Activated CD4-positive, alpha-beta memory T cell treated with anti-CD3 and anti-CD28 coated beads for 36 hours (primary cell): ENCODE data around the gene MAST1. TPM values are rescaled to one million over a fixed set of nuclear protein-coding genes. Genes with fewer than 3 reads are reported as not detected.

Experiments
- CTCF ChIA-PET: fragments of 350-600 bp; sonication (Branson Sonifier 250); formaldehyde crosslinking; loops from one replicate; lab custom pipeline; 2021; ENCODE audit warnings: antibody characterized with exemption, inconsistent platforms; lab: Charles Lee
- POLR2A ChIA-PET: fragments of 350-600 bp; sonication (Branson Sonifier 250); formaldehyde crosslinking; loops from one replicate; lab custom pipeline; 2021; ENCODE audit warnings: antibody characterized with exemption; lab: Charles Lee
- DNase-seq: peaks from one replicate; pipeline ENCODE4 v3.0.0-alpha.2; 2020
- H3K27ac Mint-ChIP-seq: one replicate; pipeline ENCODE4 v1.8.0; 2021; ENCODE audit warnings: mixed read lengths
- H3K27me3 Mint-ChIP-seq: one replicate; pipeline ENCODE4 v1.8.0; 2021; ENCODE audit warnings: mixed read lengths
- H3K36me3 Mint-ChIP-seq: one replicate; pipeline ENCODE4 v1.8.0; 2021; ENCODE audit warnings: mixed read lengths
- H3K4me1 Mint-ChIP-seq: one replicate; pipeline ENCODE4 v1.8.0; 2021; ENCODE audit warnings: low read depth, mixed read lengths
- H3K4me3 Mint-ChIP-seq: one replicate; pipeline ENCODE4 v1.8.0; 2021; ENCODE audit warnings: mild to moderate bottlenecking, mixed read lengths
- H3K9me3 Mint-ChIP-seq: one replicate; pipeline ENCODE4 v1.8.0; 2021; ENCODE audit warnings: mixed read lengths
- intact Hi-C: fragments of 100-400 bp; cut with micrococcal nuclease; formaldehyde crosslinking; loops from one replicate; pipeline ENCODE4 v1.15.1; 2023
- total RNA-seq, 2 experiments: library from RNA; stranded (reverse); gene quantifications; one replicate each; pipeline ENCODE4 v1.2.3, GENCODE V29; 2021

MAST1 gene
- total RNA-seq, 2 experiments from 2014 or later = 1.7 to 2.3 TPM

- POLR2A ChIA-PET = interaction anchor here (1.0 kb wide), 1 partner anchor 40 kb away, joined by 5 read pairs; no protein-coding TSS in a partner anchor
- H3K36me3 Mint-ChIP-seq = no peaks in the 10 kb centered on the region
- intact Hi-C loops = no loop called here
- CTCF ChIA-PET = no interaction called here
- peaks cover 18% of the 10 kb centered on the region for H3K4me1 Mint-ChIP-seq
- no peak overlapping the region for H3K27ac Mint-ChIP-seq
- no peak for DNase-seq
- peak overlapping the region; percentile 1 for H3K4me3 Mint-ChIP-seq
- peaks cover 73% of the 10 kb centered on the region for H3K27me3 Mint-ChIP-seq
- H3K9me3 Mint-ChIP-seq = no peaks in the 10 kb centered on the region
Observed at GRCh38 chr19:12833418-12833737, 4.9 kb upstream of the MAST1 start.

GRCh38 chr19:12833738-12834565 lies 4.4 kb upstream of the MAST1 start:
- intact Hi-C loops = no loop called here
- POLR2A ChIA-PET = interaction anchor here (1.0 kb wide), 1 partner anchor 39 kb away, joined by 5 read pairs; no protein-coding TSS in a partner anchor
- no peak overlapping the region for H3K27ac Mint-ChIP-seq
- CTCF ChIA-PET = interaction anchor here (1.0 to 1.5 kb wide), 3 partner anchors 10 to 72 kb away, joined by 3 to 6 read pairs (median 3); no protein-coding TSS in a partner anchor
- peak overlapping the region; percentile 42 for H3K4me3 Mint-ChIP-seq
- peaks cover 68% of the 10 kb centered on the region for H3K27me3 Mint-ChIP-seq
- no peaks in the 10 kb centered on the region for H3K36me3 Mint-ChIP-seq
- H3K4me1 Mint-ChIP-seq = peaks cover 19% of the 10 kb centered on the region
- DNase-seq = peak; percentile 53
- no peaks in the 10 kb centered on the region for H3K9me3 Mint-ChIP-seq

GRCh38 chr19:12834566-12834943 lies 3.8 kb upstream of the MAST1 start, which contains the start of gene RTBDN:
TSS of gene RTBDN (minus strand) at chr19:12834579. CDS start at chr19:12829979, 4,600 bp downstream.
- Mint-ChIP-seq H3K4me3 (peak within 1 kb of the TSS; percentile 42), H3K9me3 (no peaks in the 10 kb centered on the region), H3K27ac (no peak within 1 kb of the TSS), H3K36me3 (no peaks in the 10 kb centered on the region), H3K4me1 (peaks cover 25% of the 10 kb centered on the region), H3K27me3 (peaks cover 71% of the 10 kb centered on the region)
- CTCF ChIA-PET = interaction anchor here (0.9 to 1.5 kb wide), 4 partner anchors 10 to 72 kb away, joined by 3 to 6 read pairs (median 4); partner anchors contain the start of gene RNASEH2A
- intact Hi-C loops = no loop called here
- POLR2A ChIA-PET = interaction anchor here (1.0 kb wide), 1 partner anchor 39 kb away, joined by 5 read pairs; no protein-coding TSS in a partner anchor
- DNase-seq = no peak

GRCh38 chr19:12834976-12835757 lies 3.1 kb upstream of the MAST1 start:
- peaks cover 70% of the 10 kb centered on the region for H3K27me3 Mint-ChIP-seq
- H3K9me3 Mint-ChIP-seq = no peaks in the 10 kb centered on the region
- H3K4me3 Mint-ChIP-seq = no peak overlapping the region
- intact Hi-C loops = loop anchor here (5.0 kb wide), 2 partner anchors 33 to 58 kb away; partner anchors contain the start of genes HOOK2, PRDX2 and THSD8
- no peaks in the 10 kb centered on the region for H3K36me3 Mint-ChIP-seq
- POLR2A ChIA-PET = no interaction called here
- peaks cover 27% of the 10 kb centered on the region for H3K4me1 Mint-ChIP-seq
- peak; percentile 36 for DNase-seq
- CTCF ChIA-PET = interaction anchor here (0.5 to 1.5 kb wide), 6 partner anchors 11 to 73 kb away, joined by 3 to 6 read pairs (median 4); partner anchors contain the start of gene RNASEH2A
- H3K27ac Mint-ChIP-seq = no peak overlapping the region

- H3K36me3 Mint-ChIP-seq = no peaks in the 10 kb centered on the region
- intact Hi-C loops = loop anchor here (5.0 kb wide), 2 partner anchors 34 to 59 kb away; partner anchors contain the start of genes HOOK2, PRDX2 and THSD8
- peaks cover 40% of the 10 kb centered on the region for H3K4me1 Mint-ChIP-seq
- CTCF ChIA-PET = interaction anchor here (0.9 to 2.2 kb wide), 4 partner anchors 11 to 74 kb away, joined by 3 to 17 read pairs (median 8); no protein-coding TSS in a partner anchor
- no peak overlapping the region for H3K4me3 Mint-ChIP-seq
- POLR2A ChIA-PET = no interaction called here
- H3K27ac Mint-ChIP-seq = no peak overlapping the region
- no peaks in the 10 kb centered on the region for H3K9me3 Mint-ChIP-seq
- peaks cover 72% of the 10 kb centered on the region for H3K27me3 Mint-ChIP-seq
- DNase-seq = no peak
Observed at GRCh38 chr19:12836529-12836863, 1.8 kb upstream of the MAST1 start.

- peaks cover 44% of the 10 kb centered on the region for H3K4me1 Mint-ChIP-seq
- CTCF ChIA-PET = interaction anchor here (0.9 to 2.2 kb wide), 6 partner anchors 8 to 75 kb away, joined by 3 to 17 read pairs (median 4); no protein-coding TSS in a partner anchor
- intact Hi-C loops = loop anchor here (5.0 kb wide), 2 partner anchors 35 to 60 kb away; partner anchors contain the start of genes HOOK2, PRDX2 and THSD8
- no peaks in the 10 kb centered on the region for H3K9me3 Mint-ChIP-seq
- H3K27ac Mint-ChIP-seq = peak overlapping the region; percentile 20
- no peaks in the 10 kb centered on the region for H3K36me3 Mint-ChIP-seq
- POLR2A ChIA-PET = no interaction called here
- no peak for DNase-seq
- H3K27me3 Mint-ChIP-seq = peaks cover 70% of the 10 kb centered on the region
- H3K4me3 Mint-ChIP-seq = no peak overlapping the region
Observed at GRCh38 chr19:12837225-12837624, 1.1 kb upstream of the MAST1 start.

GRCh38 chr19:12838886-12839756 lies 806 bp downstream of the MAST1 start:
- no peaks in the 10 kb centered on the region for H3K36me3 Mint-ChIP-seq
- no peaks in the 10 kb centered on the region for H3K9me3 Mint-ChIP-seq
- H3K4me3 Mint-ChIP-seq = no peak overlapping the region
- peaks cover 70% of the 10 kb centered on the region for H3K27me3 Mint-ChIP-seq
- intact Hi-C loops = loop anchor here (5.0 kb wide), 2 partner anchors 37 to 62 kb away; partner anchors contain the start of genes HOOK2, PRDX2 and THSD8
- DNase-seq = peak; percentile 44
- H3K4me1 Mint-ChIP-seq = peaks cover 38% of the 10 kb centered on the region
- ChIA-PET POLR2A (no interaction called here), CTCF (interaction anchor here (0.7 to 1.6 kb wide), 5 partner anchors 9 to 97 kb away, joined by 3 to 6 read pairs (median 4); no protein-coding TSS in a partner anchor)
- no peak overlapping the region for H3K27ac Mint-ChIP-seq

- ChIA-PET POLR2A (no interaction called here), CTCF (interaction anchor here (1.3 to 1.6 kb wide), 2 partner anchors 10 to 14 kb away, joined by 4 to 5 read pairs; no protein-coding TSS in a partner anchor)
- intact Hi-C loops = no loop called here
- H3K27me3 Mint-ChIP-seq = peaks cover 64% of the 10 kb centered on the region
- H3K4me1 Mint-ChIP-seq = peaks cover 34% of the 10 kb centered on the region
- H3K36me3 Mint-ChIP-seq = no peaks in the 10 kb centered on the region
- DNase-seq = peak; percentile 77
- no peak overlapping the region for H3K27ac Mint-ChIP-seq
- H3K4me3 Mint-ChIP-seq = no peak overlapping the region
- no peaks in the 10 kb centered on the region for H3K9me3 Mint-ChIP-seq
Observed at GRCh38 chr19:12840091-12841079, 2.1 kb downstream of the MAST1 start.

- ChIA-PET CTCF (no interaction called here), POLR2A (no interaction called here)
- Mint-ChIP-seq H3K4me1 (peaks cover 34% of the 10 kb centered on the region), H3K27ac (no peak overlapping the region), H3K27me3 (peaks cover 58% of the 10 kb centered on the region), H3K36me3 (no peaks in the 10 kb centered on the region), H3K9me3 (no peaks in the 10 kb centered on the region), H3K4me3 (peak overlapping the region; percentile 27)
- DNase-seq = peak; percentile 36
- intact Hi-C loops = no loop called here
Observed at GRCh38 chr19:12841094-12841493, 2.8 kb downstream of the MAST1 start.

GRCh38 chr19:12842511-12842910 lies 4.2 kb downstream of the MAST1 start:
- Mint-ChIP-seq H3K27me3 (peaks cover 56% of the 10 kb centered on the region), H3K4me3 (no peak overlapping the region), H3K27ac (no peak overlapping the region), H3K36me3 (no peaks in the 10 kb centered on the region), H3K4me1 (peaks cover 29% of the 10 kb centered on the region), H3K9me3 (no peaks in the 10 kb centered on the region)
- intact Hi-C loops = no loop called here
- POLR2A ChIA-PET = no interaction called here
- CTCF ChIA-PET = no interaction called here
- DNase-seq = no peak
